KBM-7 (cell line): ENCODE measurements around the gene SEMA3G.
A peak's percentile ranks its signal among the peaks of the same experiment; 100 is the strongest.

ENCODE experiments used
- DNase-seq: peaks from one replicate; pipeline ENCODE4 v3.0.0-alpha.2; 2015
- in situ Hi-C: fragments of 300-500 bp; cut with MboI; formaldehyde crosslinking; loops from 2 replicates; pipeline ENCODE4 v1.14.3; 2020; ENCODE audit warnings: low sequenced_read_pairs, low pct_unique_long_range_greater_than_20kb, mixed read lengths

The SEMA3G gene

GRCh38 chr3:52388933-52389332 is 56.0 kb downstream of the SEMA3G start:
- in situ Hi-C loops = no loop called here
- DNase-seq = no peak

- in situ Hi-C loops = no loop called here
- no peak for DNase-seq
These were observed 56.5 kb downstream of the SEMA3G start for GRCh38 chr3:52388348-52388821.

GRCh38 chr3:52387481-52387880 is 57.4 kb downstream of the SEMA3G start:
- DNase-seq = no peak
- in situ Hi-C loops = no loop called here

- peak; percentile 55 for DNase-seq
- in situ Hi-C loops = no loop called here
These were observed 59.7 kb downstream of the SEMA3G start for GRCh38 chr3:52385157-52385556.

GRCh38 chr3:52384019-52384761 is 60.7 kb downstream of the SEMA3G start:
- in situ Hi-C loops = no loop called here
- DNase-seq = no peak

- DNase-seq = no peak
- in situ Hi-C loops = no loop called here
These were observed 61.5 kb downstream of the SEMA3G start for GRCh38 chr3:52383446-52383845.
